Measurements from ENCODE around the gene SURF4. TPM values are rescaled to one million over a fixed set of nuclear protein-coding genes. Genes with fewer than 3 reads are reported as not detected.
"Not testable (repeated sequence)": the region's sequence is repeated elsewhere in the genome, so short reads cannot be mapped to it uniquely, and the experiment has no call there.

SURF4 gene
- total and polyA plus RNA-seq, 2 donors (not counting 1 experiment from before 2014, with no cell fraction given): 34.7 to 43.8 TPM

DNA sequence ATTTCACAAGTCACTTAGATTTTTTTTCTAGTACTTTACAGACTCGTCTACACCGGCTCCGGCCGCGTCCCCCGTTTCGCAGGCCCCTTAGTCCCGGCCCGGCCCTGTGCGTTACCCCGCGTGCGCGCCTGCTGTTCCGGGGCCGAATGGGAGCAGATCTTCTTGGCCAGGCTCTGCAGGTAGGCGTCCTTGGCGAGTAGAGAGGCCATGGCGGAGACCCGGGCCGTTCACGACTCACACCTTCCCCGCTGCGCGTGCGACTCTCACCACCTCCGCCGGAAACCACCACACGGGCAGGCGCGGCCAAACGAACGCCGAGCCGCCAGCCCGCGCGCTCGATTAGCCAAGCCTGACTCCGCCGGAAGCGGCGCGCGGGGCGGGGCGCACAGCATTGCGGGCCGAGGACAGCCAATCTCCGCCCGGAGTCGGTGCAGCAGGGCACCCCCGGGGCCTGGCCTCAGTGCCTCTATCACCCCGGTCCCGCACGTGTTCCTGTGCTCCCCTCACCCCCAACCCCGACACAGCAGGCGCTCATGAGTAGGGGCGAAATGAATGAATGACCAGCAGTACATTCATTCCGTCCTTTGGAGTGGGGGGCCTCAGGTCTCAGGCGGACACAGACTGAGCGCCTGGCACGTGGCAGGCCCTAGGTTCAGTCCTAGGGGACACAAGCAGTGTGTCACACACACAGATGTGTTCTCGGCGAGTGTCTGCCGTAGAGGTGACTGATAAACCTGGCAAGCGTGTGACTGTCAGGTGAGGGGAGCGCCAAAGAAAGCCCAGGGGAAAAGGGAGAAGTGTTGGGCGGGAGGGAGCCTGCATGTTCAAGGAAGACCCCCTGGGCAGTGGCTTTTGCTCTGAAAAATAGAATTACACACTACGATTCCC is 39.7 kb downstream of the SURF4 start, which contains the start of gene SURF6:
Gene SURF6 (minus strand): TSS at position 265 of the 888 bp plus-strand sequence. CDS start 56 bp downstream, at position 209.
- H3K79me2 ChIP-seq (ENCODE audit: control insufficient read depth, insufficient read depth, low read length): peaks cover 36% of the 10 kb centered on the region
- peak within 1 kb of the TSS; percentile 49 to 90 (median 82) for H3K4me3 ChIP-seq (ENCODE audit: control extremely low read depth in 1 of 5, extremely low read depth in 1 of 5, insufficient read depth in 1 of 5, low read depth in 2 of 5, low read length in 4 of 5)
- peak within 1 kb of the TSS; percentile 76 to 78 for H3K27ac ChIP-seq (ENCODE audit: low read length in 2 of 2)
- H3K9ac ChIP-seq (ENCODE audit: low read length): peak within 1 kb of the TSS; percentile 77
- intact Hi-C loops (cut with micrococcal nuclease): loop anchor here (1.0 kb wide), 4 partner anchors 12 to 124 kb away; partner anchors contain the start of genes MED22, REXO4, RPL7A and STKLD1
- peaks cover 53% of the 10 kb centered on the region for H3K4me1 Mint-ChIP-seq
- no peaks in the 10 kb centered on the region for H3K27me3 ChIP-seq (replicated peaks in 1 of 4; ENCODE audit: control extremely low read depth in 1 of 4, control insufficient read depth in 3 of 4, insufficient read depth in 4 of 4, low read length in 3 of 4)
- peaks cover 0 to 13% (median 3%) of the 10 kb centered on the region in 3 donors for H3K9me3 ChIP-seq (ENCODE audit: control extremely low read depth in 1 of 3, control insufficient read depth in 2 of 3, insufficient read depth in 1 of 3, low read length in 2 of 3)
- H3K4me1 ChIP-seq (ENCODE audit: control insufficient read depth in 2 of 2, insufficient read depth in 2 of 2, low read length in 2 of 2): peaks cover 31 to 51% of the 10 kb centered on the region in 2 donors
- H3K4me2 ChIP-seq (replicated peaks; ENCODE audit: low read depth, low read length, poor library complexity, severe bottlenecking): peak within 1 kb of the TSS; percentile 74
- no peaks in the 10 kb centered on the region for H3K27me3 Mint-ChIP-seq
- H2AFZ ChIP-seq (ENCODE audit: insufficient read depth, low read depth, low read length, poor library complexity, severe bottlenecking): peak within 1 kb of the TSS; percentile 79
- TF ChIP-seq EZH2 (IDR thresholded peaks at IDR 0.05; ENCODE audit: borderline replicate concordance, insufficient read depth, low read depth, low read length, poor library complexity, severe bottlenecking): no peak
- TF ChIP-seq CTCF (IDR thresholded peaks at IDR 0.05): no peak
- peak within 1 kb of the TSS; percentile 99 for H3K4me3 Mint-ChIP-seq
- H3K9me3 Mint-ChIP-seq (ENCODE audit: insufficient read depth): no peaks in the 10 kb centered on the region
- CTCF ChIA-PET: no interaction called here
- H4K20me1 ChIP-seq (ENCODE audit: control insufficient read depth, insufficient read depth, low read length, poor library complexity, severe bottlenecking): peaks cover 42% of the 10 kb centered on the region
- peak within 1 kb of the TSS; percentile 95 for H3K27ac Mint-ChIP-seq
- H3K36me3 ChIP-seq (replicated peaks in 1 of 2; ENCODE audit: control extremely low read depth in 1 of 2, control insufficient read depth in 1 of 2, extremely low read depth in 1 of 2, insufficient read depth in 2 of 2, low read length in 1 of 2): peaks cover 0 to 44% of the 10 kb centered on the region in 2 experiments
- peak; percentile 92 for ATAC-seq (ENCODE audit: low read depth)
- POLR2A ChIA-PET: interaction anchor here (1.3 kb wide), 2 partner anchors 12 to 306 kb away, joined by 4 to 7 read pairs; partner anchors contain the start of genes GTF3C5, MED22 and RPL7A
- WGBS (ENCODE audit: insufficient coverage): 3% methylated on average over 66 of the region's 70 CpGs
- DNase-seq: peak; percentile 94

DNA sequence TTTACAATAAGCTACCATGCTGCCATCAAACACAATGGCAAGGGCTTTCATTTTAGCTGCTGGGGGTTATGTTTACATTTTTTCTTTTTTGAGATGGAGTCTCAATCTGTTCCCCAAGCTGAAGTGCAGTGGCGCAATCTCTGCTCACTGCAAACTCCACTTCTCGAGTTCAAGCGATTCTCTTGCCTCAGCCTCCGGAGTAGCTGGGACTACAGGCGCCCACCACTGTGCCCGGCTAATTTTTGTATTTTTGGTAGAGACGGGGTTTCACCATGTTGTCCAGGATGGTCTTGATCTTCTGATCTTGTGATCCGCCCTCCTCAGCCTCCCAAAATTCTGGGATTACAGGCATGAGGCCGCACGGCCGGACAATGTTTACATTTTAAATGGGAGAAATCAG is 41.0 kb downstream of the SURF4 start:
- H3K4me1 Mint-ChIP-seq: peaks cover 42% of the 10 kb centered on the region
- H4K20me1 ChIP-seq (ENCODE audit: control insufficient read depth, insufficient read depth, low read length, poor library complexity, severe bottlenecking): peaks cover 46% of the 10 kb centered on the region
- H3K36me3 ChIP-seq (replicated peaks in 1 of 2; ENCODE audit: control extremely low read depth in 1 of 2, control insufficient read depth in 1 of 2, extremely low read depth in 1 of 2, insufficient read depth in 2 of 2, low read length in 1 of 2): peaks cover 3 to 51% of the 10 kb centered on the region in 2 experiments
- ChIA-PET CTCF (interaction anchor here (1.4 kb wide), 1 partner anchor 16 kb away, joined by 5 read pairs; no protein-coding TSS in a partner anchor), POLR2A (interaction anchor here (1.0 to 1.3 kb wide), 3 partner anchors 13 to 304 kb away, joined by 3 to 7 read pairs (median 4); partner anchors contain the start of genes GTF3C5, MED22, RPL7A and SURF1)
- H3K4me1 ChIP-seq (ENCODE audit: control insufficient read depth in 2 of 2, insufficient read depth in 2 of 2, low read length in 2 of 2): peaks cover 18 to 38% of the 10 kb centered on the region in 2 donors
- H3K4me3 Mint-ChIP-seq: peak overlapping the region; percentile 99
- peak overlapping the region; percentile 74 for H3K4me2 ChIP-seq (replicated peaks; ENCODE audit: low read depth, low read length, poor library complexity, severe bottlenecking)
- peak overlapping the region in 3 of 5 experiments; percentile 73 to 90 (median 84) for H3K4me3 ChIP-seq (ENCODE audit: control extremely low read depth in 1 of 5, extremely low read depth in 1 of 5, insufficient read depth in 1 of 5, low read depth in 2 of 5, low read length in 4 of 5)
- 94% methylated on average over 7 of the region's 11 CpGs for WGBS (ENCODE audit: insufficient coverage)
- H3K9me3 ChIP-seq (ENCODE audit: control extremely low read depth in 1 of 3, control insufficient read depth in 2 of 3, insufficient read depth in 1 of 3, low read length in 2 of 3); H3K9me3 Mint-ChIP-seq (ENCODE audit: insufficient read depth); H3K27ac ChIP-seq (ENCODE audit: low read length in 2 of 2); H3K27me3 Mint-ChIP-seq; intact Hi-C loops (cut with micrococcal nuclease); H2AFZ ChIP-seq (ENCODE audit: insufficient read depth, low read depth, low read length, poor library complexity, severe bottlenecking); DNase-seq; H3K27me3 ChIP-seq (replicated peaks in 1 of 4; ENCODE audit: control extremely low read depth in 1 of 4, control insufficient read depth in 3 of 4, insufficient read depth in 4 of 4, low read length in 3 of 4); ATAC-seq (ENCODE audit: low read depth): not testable (repeated sequence)
- H3K9ac ChIP-seq (ENCODE audit: low read length): peak overlapping the region; percentile 77
- H3K27ac Mint-ChIP-seq: peak overlapping the region; percentile 10
- H3K79me2 ChIP-seq (ENCODE audit: control insufficient read depth, insufficient read depth, low read length): peaks cover 36% of the 10 kb centered on the region
